ENCODE data around the gene NDUFB6.
"Not testable (repeated sequence)": the region's sequence is repeated elsewhere in the genome, so short reads cannot be mapped to it uniquely, and the experiment has no call there.

DNA sequence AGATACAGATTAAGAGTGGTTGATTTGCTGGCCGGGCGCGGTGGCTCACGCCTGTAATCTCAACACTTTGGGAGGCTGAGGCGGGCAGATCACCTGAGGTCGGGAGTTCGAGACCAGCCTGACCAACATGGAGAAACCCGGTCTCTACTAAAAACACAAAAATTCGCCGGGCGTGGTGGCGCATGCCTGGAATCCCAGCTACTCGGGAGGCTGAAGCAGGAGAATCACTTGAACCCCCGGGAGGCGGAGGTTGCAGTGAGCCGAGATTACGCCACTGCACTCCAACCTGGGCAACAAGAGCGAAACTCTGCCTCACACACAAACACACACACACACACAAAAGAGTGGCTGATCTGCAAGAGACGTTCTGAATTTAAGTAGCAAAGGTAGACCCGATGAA lies 24.7 kb downstream of the NDUFB6 start:
- TF ChIP-seq, protein P1, sequence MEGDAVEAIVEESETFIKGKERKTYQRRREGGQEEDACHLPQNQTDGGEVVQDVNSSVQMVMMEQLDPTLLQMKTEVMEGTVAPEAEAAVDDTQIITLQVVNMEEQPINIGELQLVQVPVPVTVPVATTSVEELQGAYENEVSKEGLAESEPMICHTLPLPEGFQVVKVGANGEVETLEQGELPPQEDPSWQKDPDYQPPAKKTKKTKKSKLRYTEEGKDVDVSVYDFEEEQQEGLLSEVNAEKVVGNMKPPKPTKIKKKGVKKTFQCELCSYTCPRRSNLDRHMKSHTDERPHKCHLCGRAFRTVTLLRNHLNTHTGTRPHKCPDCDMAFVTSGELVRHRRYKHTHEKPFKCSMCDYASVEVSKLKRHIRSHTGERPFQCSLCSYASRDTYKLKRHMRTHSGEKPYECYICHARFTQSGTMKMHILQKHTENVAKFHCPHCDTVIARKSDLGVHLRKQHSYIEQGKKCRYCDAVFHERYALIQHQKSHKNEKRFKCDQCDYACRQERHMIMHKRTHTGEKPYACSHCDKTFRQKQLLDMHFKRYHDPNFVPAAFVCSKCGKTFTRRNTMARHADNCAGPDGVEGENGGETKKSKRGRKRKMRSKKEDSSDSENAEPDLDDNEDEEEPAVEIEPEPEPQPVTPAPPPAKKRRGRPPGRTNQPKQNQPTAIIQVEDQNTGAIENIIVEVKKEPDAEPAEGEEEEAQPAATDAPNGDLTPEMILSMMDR (IDR thresholded peaks at IDR 0.05) = not testable (repeated sequence)
- not testable (repeated sequence) for TF ChIP-seq POLR2A (IDR thresholded peaks at IDR 0.05)
